Measurements from ENCODE around the gene BCL2L2.

BCL2L2 gene

GRCh38 chr14:23352506-23353432 is 46.1 kb downstream of the BCL2L2 start, which contains the start of gene SLC22A17 (continued):
- TF ChIP-seq PRDM10 (tag by site-specific recombination; IDR thresholded peaks at IDR 0.05) (peak; percentile 94), ZBTB17 (tag by site-specific recombination; IDR thresholded peaks at IDR 0.05) (peak; percentile 97), ZBTB20 (tag by site-specific recombination; IDR thresholded peaks at IDR 0.05) (peak; percentile 89), ZNF398 (tag by site-specific recombination; IDR thresholded peaks at IDR 0.05) (peak; percentile 40; the same call in 1 of the 2 replicates), ZFP41 (tag by site-specific recombination; IDR thresholded peaks at IDR 0.05; ENCODE audit: borderline replicate concordance) (no peak), PBX3 (CRISPR knock-in tag; IDR thresholded peaks at IDR 0.05) (peak; percentile 71; the same call in 1 of the 2 replicates), PRDM2 (tag by site-specific recombination; IDR thresholded peaks at IDR 0.05; ENCODE audit: borderline replicate concordance) (0 out of 2 replicates have a peak, but pooled peaks have one; percentile 16), EGR2 (tag by site-specific recombination; IDR thresholded peaks at IDR 0.05; ENCODE audit: low read depth) (peak; percentile 75), ZNF561 (tag by site-specific recombination; IDR thresholded peaks at IDR 0.05; ENCODE audit: borderline replicate concordance) (0 out of 2 replicates have a peak, but pooled peaks have one; percentile 28), ZNF394 (tag by site-specific recombination; IDR thresholded peaks at IDR 0.05; ENCODE audit: borderline replicate concordance) (no peak; the same call in 1 of the 2 replicates), ZNF423 (tag by site-specific recombination; IDR thresholded peaks at IDR 0.05) (0 out of 2 replicates have a peak, but pooled peaks have one; percentile 20), ZNF274 (IDR thresholded peaks at IDR 0.05; ENCODE audit: low read length) (no peak), ZNF274 (tag by site-specific recombination; IDR thresholded peaks at IDR 0.05; ENCODE audit: borderline replicate concordance) (no peak), ZEB2 (tag by site-specific recombination; IDR thresholded peaks at IDR 0.05) (peak; percentile 72), ZNF692 (tag by site-specific recombination; IDR thresholded peaks at IDR 0.05) (peak; percentile 54; the same call in 1 of the 2 replicates)

Measured in HEK293 (cell line).